ENCODE measurements around the gene SIRT1.

Gene SIRT1

DNA sequence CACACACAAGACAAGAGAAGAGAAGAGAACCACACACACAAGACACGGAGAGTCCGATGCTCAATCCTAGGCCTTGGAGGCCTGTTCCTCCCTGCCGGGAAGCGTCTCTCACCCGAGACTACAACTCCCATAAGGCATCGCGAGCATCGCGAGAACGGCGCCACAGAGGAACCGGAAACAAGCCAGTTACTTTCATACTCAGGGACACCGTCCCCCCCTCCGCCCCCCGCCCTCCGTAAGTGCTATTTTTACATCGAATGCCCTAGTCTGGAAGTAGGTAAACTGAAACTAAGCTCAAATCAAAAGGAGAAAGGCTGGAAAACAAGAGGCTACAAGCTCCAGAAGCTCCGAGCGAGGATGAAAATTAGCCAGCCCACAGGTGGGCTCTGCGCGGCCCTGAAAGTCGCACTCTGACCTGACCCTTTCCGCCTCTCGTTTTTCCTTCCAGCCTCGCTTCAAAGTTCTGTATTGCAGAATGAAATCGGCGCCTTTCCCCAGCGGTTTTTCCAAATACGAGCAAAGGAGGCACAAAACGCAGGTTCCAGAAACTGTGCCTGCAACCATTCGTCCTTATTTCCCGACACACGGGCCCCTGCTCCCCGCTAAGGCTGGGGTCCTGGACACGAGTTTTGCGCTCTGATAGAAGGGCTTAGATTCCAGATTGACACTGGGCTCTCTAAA is 35.0 kb upstream of the SIRT1 start:
- peak overlapping the region; percentile 82 for H3K27ac ChIP-seq (ENCODE audit: low read depth, low read length)

DNA sequence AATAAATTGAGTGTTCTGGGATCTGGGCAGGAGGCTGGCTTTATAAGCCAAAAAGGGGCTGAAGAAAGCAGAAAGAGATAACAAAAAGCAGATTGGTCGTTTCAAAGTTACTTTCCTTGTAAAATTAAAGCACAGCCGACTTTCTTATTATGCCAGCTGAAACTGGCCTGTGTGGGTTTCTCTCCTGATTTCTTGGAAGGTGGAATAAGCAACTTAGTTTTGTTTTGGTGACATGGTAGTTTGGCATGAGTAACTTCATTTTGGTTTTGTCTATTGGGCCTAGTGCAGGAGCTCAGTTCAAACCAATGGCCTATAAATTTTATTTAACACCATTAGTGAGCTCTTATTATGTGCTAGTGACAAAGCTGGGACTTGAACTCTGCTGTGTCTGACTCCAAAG is 33.3 kb upstream of the SIRT1 start:
- H3K9ac ChIP-seq (ENCODE audit: low read depth in 1 of 2, low read length in 2 of 2), result no peak overlapping the region
- H3K27ac ChIP-seq (ENCODE audit: low read depth, low read length), result no peak overlapping the region
- no peak overlapping the region for H3K4me3 ChIP-seq (ENCODE audit: low read depth in 1 of 2, low read length in 2 of 2)
- H3K4me1 ChIP-seq (ENCODE audit: control insufficient read depth in 1 of 2, insufficient read depth in 2 of 2, low read length in 2 of 2), result peaks cover 0 to 5% of the 10 kb centered on the region in 2 donors
- H3K27me3 ChIP-seq (ENCODE audit: control insufficient read depth in 1 of 2, insufficient read depth in 2 of 2, low read length in 2 of 2), result no peaks in the 10 kb centered on the region
- H3K9me3 ChIP-seq (ENCODE audit: control insufficient read depth in 1 of 2, low read length in 2 of 2), result no peaks in the 10 kb centered on the region
- H3K36me3 ChIP-seq (ENCODE audit: control insufficient read depth in 1 of 2, insufficient read depth in 2 of 2, low read length in 2 of 2), result no peaks in the 10 kb centered on the region

More for the DNA sequence above, 35.0 kb upstream of the SIRT1 start:
- Histone ChIP-seq H3K4me1 (ENCODE audit: control insufficient read depth in 1 of 2, insufficient read depth in 2 of 2, low read length in 2 of 2) (peaks cover 0 to 5% of the 10 kb centered on the region in 2 donors), H3K36me3 (ENCODE audit: control insufficient read depth in 1 of 2, insufficient read depth in 2 of 2, low read length in 2 of 2) (no peaks in the 10 kb centered on the region), H3K4me3 (ENCODE audit: low read depth in 1 of 2, low read length in 2 of 2) (peak overlapping the region; percentile 85 to 99), H3K9ac (ENCODE audit: low read depth in 1 of 2, low read length in 2 of 2) (peak overlapping the region; percentile 91 to 98), H3K9me3 (ENCODE audit: control insufficient read depth in 1 of 2, low read length in 2 of 2) (no peaks in the 10 kb centered on the region), H3K27me3 (ENCODE audit: control insufficient read depth in 1 of 2, insufficient read depth in 2 of 2, low read length in 2 of 2) (no peaks in the 10 kb centered on the region)

DNA sequence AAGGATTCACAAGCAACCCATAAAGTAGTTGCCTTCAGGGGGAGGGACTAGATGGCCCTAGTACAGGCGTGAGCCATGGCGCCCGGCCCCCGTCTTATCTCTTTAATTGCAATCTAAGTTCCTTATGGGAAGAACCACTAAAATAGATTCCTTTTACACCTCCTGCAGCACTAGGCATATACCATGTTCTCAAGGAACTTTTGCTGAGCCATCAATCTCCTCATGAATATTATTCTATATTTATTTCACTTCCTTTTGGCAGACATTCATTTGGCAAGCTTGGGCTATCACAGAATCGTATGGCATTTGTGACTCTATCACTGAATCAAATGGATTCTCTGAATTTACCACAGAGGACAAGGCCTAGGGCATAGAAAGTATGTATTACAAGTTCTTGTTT is 31.7 kb upstream of the SIRT1 start:
- no peak overlapping the region for H3K9ac ChIP-seq (ENCODE audit: low read depth in 1 of 2, low read length in 2 of 2)

DNA sequence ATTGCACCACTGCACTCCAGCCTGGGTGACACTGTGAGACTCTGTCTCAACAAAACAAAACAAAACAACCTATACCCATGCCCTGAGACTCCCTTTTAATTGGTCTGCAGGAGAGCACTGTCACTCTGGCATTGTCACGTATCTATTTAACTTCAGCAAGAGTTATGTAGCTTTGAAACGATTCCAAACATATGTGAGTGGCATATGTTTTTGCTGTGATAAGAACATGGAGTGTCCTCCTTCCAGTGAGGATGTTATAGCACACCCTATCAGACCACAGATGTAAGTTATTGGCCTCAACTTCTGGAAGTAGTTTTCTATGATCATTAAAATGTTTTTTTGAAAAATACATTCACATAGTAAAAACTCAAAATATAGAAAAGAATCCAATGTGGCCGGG is 30.9 kb upstream of the SIRT1 start:
- Histone ChIP-seq H3K9ac (ENCODE audit: low read depth in 1 of 2, low read length in 2 of 2) (no peak overlapping the region), H3K27me3 (ENCODE audit: control insufficient read depth in 1 of 2, insufficient read depth in 2 of 2, low read length in 2 of 2) (no peaks in the 10 kb centered on the region), H3K4me1 (ENCODE audit: control insufficient read depth in 1 of 2, insufficient read depth in 2 of 2, low read length in 2 of 2) (peaks cover 0 to 5% of the 10 kb centered on the region in 2 donors), H3K27ac (ENCODE audit: low read depth, low read length) (no peak overlapping the region), H3K9me3 (ENCODE audit: control insufficient read depth in 1 of 2, low read length in 2 of 2) (no peaks in the 10 kb centered on the region), H3K36me3 (ENCODE audit: control insufficient read depth in 1 of 2, insufficient read depth in 2 of 2, low read length in 2 of 2) (no peaks in the 10 kb centered on the region), H3K4me3 (ENCODE audit: low read depth in 1 of 2, low read length in 2 of 2) (no peak overlapping the region)

More for the DNA sequence above, 31.7 kb upstream of the SIRT1 start:
- no peak overlapping the region for H3K27ac ChIP-seq (ENCODE audit: low read depth, low read length)
- H3K9me3 ChIP-seq (ENCODE audit: control insufficient read depth in 1 of 2, low read length in 2 of 2), result no peaks in the 10 kb centered on the region
- H3K4me3 ChIP-seq (ENCODE audit: low read depth in 1 of 2, low read length in 2 of 2), result no peak overlapping the region
- H3K4me1 ChIP-seq (ENCODE audit: control insufficient read depth in 1 of 2, insufficient read depth in 2 of 2, low read length in 2 of 2), result peaks cover 0 to 5% of the 10 kb centered on the region in 2 donors
- no peaks in the 10 kb centered on the region for H3K27me3 ChIP-seq (ENCODE audit: control insufficient read depth in 1 of 2, insufficient read depth in 2 of 2, low read length in 2 of 2)
- H3K36me3 ChIP-seq (ENCODE audit: control insufficient read depth in 1 of 2, insufficient read depth in 2 of 2, low read length in 2 of 2), result no peaks in the 10 kb centered on the region

DNA sequence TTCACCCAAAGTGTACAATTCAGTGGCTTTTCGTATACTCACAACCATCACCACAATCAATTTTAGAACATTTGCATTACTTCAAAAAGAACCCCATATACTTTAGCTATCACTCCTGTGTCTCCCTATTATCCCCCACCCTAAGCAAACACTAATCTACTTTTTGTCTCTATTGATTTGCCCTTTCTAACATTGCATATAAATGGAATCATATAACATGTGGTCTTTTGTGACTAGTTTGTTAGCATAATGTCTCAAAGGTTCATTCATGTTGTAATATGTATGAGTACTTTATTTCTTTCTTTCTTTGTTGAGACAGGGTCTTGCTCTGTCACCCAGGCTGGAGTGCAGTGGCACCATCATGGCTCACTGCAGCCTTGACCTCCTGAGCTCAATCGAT is 25.5 kb upstream of the SIRT1 start:
- H3K9ac ChIP-seq (ENCODE audit: low read depth in 1 of 2, low read length in 2 of 2), result no peak overlapping the region
- no peaks in the 10 kb centered on the region for H3K4me1 ChIP-seq (ENCODE audit: control insufficient read depth in 1 of 2, insufficient read depth in 2 of 2, low read length in 2 of 2)
- H3K4me3 ChIP-seq (ENCODE audit: low read depth in 1 of 2, low read length in 2 of 2), result no peak overlapping the region
- no peaks in the 10 kb centered on the region for H3K9me3 ChIP-seq (ENCODE audit: control insufficient read depth in 1 of 2, low read length in 2 of 2)
- H3K36me3 ChIP-seq (ENCODE audit: control insufficient read depth in 1 of 2, insufficient read depth in 2 of 2, low read length in 2 of 2), result no peaks in the 10 kb centered on the region
- H3K27ac ChIP-seq (ENCODE audit: low read depth, low read length), result no peak overlapping the region
- H3K27me3 ChIP-seq (ENCODE audit: control insufficient read depth in 1 of 2, insufficient read depth in 2 of 2, low read length in 2 of 2), result no peaks in the 10 kb centered on the region

DNA sequence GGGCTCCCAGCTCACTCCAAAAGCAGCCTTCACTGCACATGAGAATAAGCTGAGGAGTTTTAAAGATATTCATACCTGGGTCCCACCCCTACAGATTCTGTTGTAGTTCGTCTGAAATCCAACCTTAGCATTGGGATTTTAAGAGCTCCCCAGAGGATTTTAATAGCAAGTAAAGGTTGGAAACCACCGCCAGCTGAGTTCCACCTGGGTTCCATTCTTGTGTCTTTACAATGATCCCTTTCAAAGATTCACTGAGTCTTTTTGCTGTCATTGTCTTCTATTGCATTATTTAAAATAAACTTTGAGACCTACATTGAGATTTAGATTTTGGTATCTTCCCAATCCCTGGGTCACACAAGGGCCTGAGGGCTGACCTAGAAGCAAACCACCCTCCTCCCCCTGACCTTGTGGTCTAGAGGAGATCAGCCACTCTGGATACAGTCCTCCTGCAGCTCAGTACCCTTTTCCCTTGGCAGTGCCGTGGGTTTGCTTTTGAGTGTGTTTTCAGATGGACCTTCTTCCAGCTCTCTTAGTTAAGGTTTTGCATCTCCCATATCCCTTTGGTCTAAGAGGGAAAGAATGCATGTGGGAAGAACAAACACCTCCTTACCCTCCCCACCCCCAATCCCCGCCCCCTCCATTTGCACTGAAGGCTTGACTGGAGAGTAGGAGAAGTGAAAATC is 22.6 kb upstream of the SIRT1 start:
- Histone ChIP-seq H3K4me3 (ENCODE audit: low read depth in 1 of 2, low read length in 2 of 2) (no peak overlapping the region), H3K27ac (ENCODE audit: low read depth, low read length) (no peak overlapping the region), H3K36me3 (ENCODE audit: control insufficient read depth in 1 of 2, insufficient read depth in 2 of 2, low read length in 2 of 2) (no peaks in the 10 kb centered on the region), H3K4me1 (ENCODE audit: control insufficient read depth in 1 of 2, insufficient read depth in 2 of 2, low read length in 2 of 2) (no peaks in the 10 kb centered on the region), H3K9me3 (ENCODE audit: control insufficient read depth in 1 of 2, low read length in 2 of 2) (no peaks in the 10 kb centered on the region), H3K27me3 (ENCODE audit: control insufficient read depth in 1 of 2, insufficient read depth in 2 of 2, low read length in 2 of 2) (no peaks in the 10 kb centered on the region), H3K9ac (ENCODE audit: low read depth in 1 of 2, low read length in 2 of 2) (no peak overlapping the region)

DNA sequence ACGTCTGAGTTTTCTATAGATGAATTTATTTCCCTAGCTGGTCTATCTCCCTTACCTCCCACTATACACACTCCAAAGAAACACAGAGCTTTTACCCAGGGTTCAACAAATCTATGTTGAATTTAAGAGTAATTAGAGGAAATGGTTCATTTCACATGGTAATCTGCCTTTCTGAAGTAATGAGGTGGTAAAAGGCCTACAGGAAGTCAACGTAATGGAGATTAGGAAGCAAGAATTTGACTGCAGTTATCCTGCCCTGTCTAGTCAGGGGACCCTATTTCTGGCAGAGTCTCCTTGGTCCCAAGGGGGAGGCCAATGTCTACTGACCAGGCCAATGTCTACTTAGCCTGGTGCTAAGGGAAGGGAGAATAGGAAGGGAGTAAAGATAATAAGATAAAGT is 21.4 kb upstream of the SIRT1 start:
- H3K27me3 ChIP-seq (ENCODE audit: control insufficient read depth in 1 of 2, insufficient read depth in 2 of 2, low read length in 2 of 2), result no peaks in the 10 kb centered on the region
- no peak overlapping the region for H3K27ac ChIP-seq (ENCODE audit: low read depth, low read length)
- no peaks in the 10 kb centered on the region for H3K4me1 ChIP-seq (ENCODE audit: control insufficient read depth in 1 of 2, insufficient read depth in 2 of 2, low read length in 2 of 2)
- no peaks in the 10 kb centered on the region for H3K36me3 ChIP-seq (ENCODE audit: control insufficient read depth in 1 of 2, insufficient read depth in 2 of 2, low read length in 2 of 2)
- H3K4me3 ChIP-seq (ENCODE audit: low read depth in 1 of 2, low read length in 2 of 2), result no peak overlapping the region
- H3K9ac ChIP-seq (ENCODE audit: low read depth in 1 of 2, low read length in 2 of 2), result no peak overlapping the region
- no peaks in the 10 kb centered on the region for H3K9me3 ChIP-seq (ENCODE audit: control insufficient read depth in 1 of 2, low read length in 2 of 2)

DNA sequence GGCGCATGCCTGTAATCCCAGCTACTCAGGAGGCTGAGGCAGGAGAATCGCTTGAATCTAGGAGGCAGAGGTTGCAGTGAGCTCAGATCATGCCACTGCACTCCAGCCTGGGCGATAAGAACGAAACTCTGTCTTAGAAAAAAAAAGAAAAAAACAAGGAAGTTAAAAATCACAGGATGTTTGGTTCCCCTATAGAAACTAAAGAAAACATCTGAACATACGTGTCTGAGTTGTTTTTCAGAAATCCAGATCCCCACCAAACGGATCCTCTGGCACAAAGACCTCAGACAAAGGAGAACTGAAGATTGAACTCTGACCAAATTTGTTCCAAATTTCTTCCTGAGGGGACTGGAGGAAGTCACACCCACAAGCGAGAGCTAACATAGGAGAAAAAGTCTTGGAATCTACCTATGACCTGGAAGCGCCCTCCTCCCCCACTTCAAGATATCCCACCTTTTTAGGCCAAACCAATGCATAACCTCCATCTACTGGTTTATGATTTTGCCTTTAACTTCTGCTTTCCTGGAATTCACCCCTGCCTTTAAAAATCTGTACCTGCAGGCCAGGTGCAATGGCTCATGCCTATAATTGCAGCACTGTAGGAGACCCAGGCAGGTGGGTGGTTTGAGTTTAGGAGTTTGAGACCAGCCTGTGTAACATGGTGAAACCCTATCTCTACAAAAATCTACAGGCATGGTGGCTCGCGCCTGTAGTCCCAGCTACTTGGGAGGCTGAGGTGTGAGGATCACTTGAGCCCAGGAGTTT is 19.7 kb upstream of the SIRT1 start:
- no peak overlapping the region for H3K27ac ChIP-seq (ENCODE audit: low read depth, low read length)
- no peak overlapping the region for H3K9ac ChIP-seq (ENCODE audit: low read depth in 1 of 2, low read length in 2 of 2)
- no peaks in the 10 kb centered on the region for H3K4me1 ChIP-seq (ENCODE audit: control insufficient read depth in 1 of 2, insufficient read depth in 2 of 2, low read length in 2 of 2)
- no peaks in the 10 kb centered on the region for H3K36me3 ChIP-seq (ENCODE audit: control insufficient read depth in 1 of 2, insufficient read depth in 2 of 2, low read length in 2 of 2)
- no peaks in the 10 kb centered on the region for H3K27me3 ChIP-seq (ENCODE audit: control insufficient read depth in 1 of 2, insufficient read depth in 2 of 2, low read length in 2 of 2)
- H3K4me3 ChIP-seq (ENCODE audit: low read depth in 1 of 2, low read length in 2 of 2), result no peak overlapping the region
- no peaks in the 10 kb centered on the region for H3K9me3 ChIP-seq (ENCODE audit: control insufficient read depth in 1 of 2, low read length in 2 of 2)

DNA sequence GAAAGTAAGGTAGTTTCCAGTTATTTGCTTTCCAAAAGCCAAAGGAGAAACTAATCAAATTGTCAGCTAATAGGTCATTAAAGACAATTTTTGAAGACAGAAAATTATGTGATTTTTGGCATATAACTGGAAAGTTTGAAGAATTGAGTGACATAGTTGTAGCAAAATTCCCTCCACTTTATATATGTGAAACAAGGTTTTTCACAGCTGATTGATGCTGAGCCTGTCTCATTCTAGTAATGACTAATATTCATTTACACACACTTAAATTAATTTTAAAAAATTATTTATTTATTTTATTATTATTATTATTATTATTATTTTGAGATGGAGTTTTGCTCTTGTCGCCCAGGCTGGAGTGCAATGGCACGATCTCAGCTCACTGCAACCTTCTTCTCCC is 16.3 kb upstream of the SIRT1 start:
- Histone ChIP-seq H3K9me3 (ENCODE audit: control insufficient read depth in 1 of 2, low read length in 2 of 2) (no peaks in the 10 kb centered on the region), H3K27me3 (ENCODE audit: control insufficient read depth in 1 of 2, insufficient read depth in 2 of 2, low read length in 2 of 2) (no peaks in the 10 kb centered on the region), H3K4me3 (ENCODE audit: low read depth in 1 of 2, low read length in 2 of 2) (no peak overlapping the region), H3K4me1 (ENCODE audit: control insufficient read depth in 1 of 2, insufficient read depth in 2 of 2, low read length in 2 of 2) (no peaks in the 10 kb centered on the region), H3K36me3 (ENCODE audit: control insufficient read depth in 1 of 2, insufficient read depth in 2 of 2, low read length in 2 of 2) (no peaks in the 10 kb centered on the region), H3K27ac (ENCODE audit: low read depth, low read length) (no peak overlapping the region), H3K9ac (ENCODE audit: low read depth in 1 of 2, low read length in 2 of 2) (no peak overlapping the region)

DNA sequence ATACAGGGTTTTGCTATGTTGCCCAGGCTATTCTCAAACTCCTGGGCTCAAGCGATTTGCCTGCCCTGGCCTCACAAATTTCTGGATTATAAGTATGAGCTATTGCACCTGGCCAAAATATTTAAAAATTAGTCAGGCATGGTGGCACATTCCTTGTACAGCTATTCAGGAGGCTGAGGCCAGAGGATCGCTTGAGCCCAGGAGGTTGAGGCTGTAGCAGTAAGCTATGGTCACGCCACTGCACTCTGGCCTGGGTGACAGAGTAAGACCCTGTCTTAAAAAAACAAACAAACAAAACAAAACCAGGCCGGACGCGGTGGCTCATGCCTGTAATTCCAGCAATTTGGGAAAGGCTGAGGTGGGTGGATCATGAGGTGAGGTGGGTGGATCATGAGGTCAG is 14.5 kb upstream of the SIRT1 start:
- Histone ChIP-seq H3K4me3 (ENCODE audit: low read depth in 1 of 2, low read length in 2 of 2) (no peak overlapping the region), H3K4me1 (ENCODE audit: control insufficient read depth in 1 of 2, insufficient read depth in 2 of 2, low read length in 2 of 2) (no peaks in the 10 kb centered on the region), H3K9me3 (ENCODE audit: control insufficient read depth in 1 of 2, low read length in 2 of 2) (no peaks in the 10 kb centered on the region), H3K27me3 (ENCODE audit: control insufficient read depth in 1 of 2, insufficient read depth in 2 of 2, low read length in 2 of 2) (no peaks in the 10 kb centered on the region), H3K9ac (ENCODE audit: low read depth in 1 of 2, low read length in 2 of 2) (no peak overlapping the region), H3K36me3 (ENCODE audit: control insufficient read depth in 1 of 2, insufficient read depth in 2 of 2, low read length in 2 of 2) (no peaks in the 10 kb centered on the region), H3K27ac (ENCODE audit: low read depth, low read length) (no peak overlapping the region)

All from duodenal mucosa (tissue), 2 donors.